GM18517 (cell line): ENCODE results near the gene UEVLD.
"Not testable (repeated sequence)": the region's sequence is repeated elsewhere in the genome, so short reads cannot be mapped to it uniquely, and the experiment has no call there.

ENCODE experiments used
- ATAC-seq: cut with Tn5 transposase; IDR thresholded peaks from one replicate; pipeline ENCODE4 v1.9.1; 2021; ENCODE audit warnings: mild to moderate bottlenecking, moderate library complexity; ENCODE audit not compliant: unreplicated experiment

The UEVLD gene

DNA sequence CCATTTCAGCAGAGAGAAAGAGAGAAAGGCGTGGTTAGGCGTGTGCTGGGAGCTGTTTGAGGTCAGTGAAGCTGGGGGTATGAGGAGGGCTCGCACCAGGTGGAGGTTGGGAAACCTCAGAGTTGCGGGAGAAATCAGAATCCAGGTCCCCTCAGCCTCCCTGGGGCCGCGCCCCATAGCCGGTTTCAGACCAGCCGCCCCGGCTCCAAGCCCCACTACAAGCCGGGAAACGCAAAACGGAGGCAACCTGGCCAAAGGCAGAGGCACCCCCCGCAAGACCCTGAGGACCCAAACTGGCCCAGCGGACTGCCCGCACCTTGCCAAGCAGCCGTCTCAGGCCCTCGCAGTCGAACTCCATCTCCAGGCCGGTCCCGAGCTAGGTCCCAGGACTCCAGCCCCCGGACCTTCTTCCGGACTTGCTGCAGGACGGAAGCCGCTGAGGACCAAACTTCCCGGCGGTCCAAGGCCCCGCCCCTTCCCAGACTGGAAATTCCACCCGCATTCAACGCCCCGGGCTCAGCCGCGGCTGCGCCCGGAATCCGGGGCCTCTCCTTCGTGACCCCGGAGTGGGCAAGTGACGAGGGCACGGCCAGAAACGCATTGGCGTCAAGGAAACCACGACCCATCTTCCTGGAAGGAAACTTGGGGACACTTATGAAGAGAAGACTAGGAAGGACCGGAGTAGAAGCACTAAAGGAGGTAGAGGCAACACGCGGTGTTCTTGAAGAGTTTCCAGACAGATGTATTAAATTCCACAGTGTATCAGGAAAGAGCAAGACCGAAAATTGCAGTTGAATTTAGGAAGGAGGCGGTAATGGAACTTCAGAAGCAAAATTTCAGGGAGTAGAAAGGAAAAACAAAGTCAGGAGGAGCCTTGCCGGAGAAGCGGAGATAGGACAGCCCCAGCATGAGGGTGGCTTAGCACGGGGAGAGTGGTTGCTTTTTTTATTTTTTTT lies at the start of gene UEVLD:
Gene UEVLD (minus strand): TSS at position 438 of the 956 bp plus-strand sequence. CDS start 80 bp downstream, at position 358.
- peak; percentile 53 for ATAC-seq

DNA sequence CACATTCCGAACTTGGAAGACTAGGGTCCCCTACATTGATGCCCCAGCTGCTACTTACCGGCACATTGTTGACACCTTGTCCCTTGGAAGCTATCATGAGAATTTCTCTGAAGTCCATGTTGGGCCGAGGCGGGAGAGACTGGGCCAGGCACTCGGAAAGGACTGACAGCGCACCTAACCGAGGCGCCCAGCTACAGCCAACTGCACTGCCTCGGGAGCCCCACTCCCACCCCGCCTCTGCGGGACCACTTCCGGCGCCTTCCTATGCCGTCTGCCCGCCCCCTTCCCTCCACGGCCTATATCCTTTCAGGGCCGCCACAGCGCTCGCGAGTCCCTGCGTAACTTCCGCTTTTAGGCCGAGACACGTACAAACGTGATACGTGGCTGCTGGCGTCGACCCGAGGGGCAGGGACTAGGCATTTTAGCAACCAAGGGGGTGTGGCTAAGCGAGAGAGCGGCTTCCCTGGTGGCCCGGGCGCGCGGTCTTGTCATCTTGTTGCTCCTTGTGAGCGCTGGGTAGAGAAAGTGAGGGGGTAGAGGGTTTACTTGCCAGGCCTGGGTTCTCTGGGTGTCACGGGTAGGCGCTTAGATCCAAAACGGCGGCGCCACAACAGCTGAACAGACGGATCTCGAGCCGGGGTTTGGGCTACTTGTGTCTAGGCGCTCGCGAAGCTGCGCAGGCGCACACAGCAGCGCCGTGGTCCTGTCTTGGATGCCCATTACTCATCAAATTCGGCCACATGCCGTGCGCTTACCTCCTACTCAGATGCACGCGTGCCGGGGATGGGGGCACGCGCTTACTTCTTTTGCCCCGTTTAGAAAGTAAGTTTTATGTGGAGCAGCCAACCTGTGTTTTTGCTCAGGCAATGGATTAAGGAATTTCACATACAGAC lies 45.9 kb upstream of the UEVLD start, which contains the start of gene SPTY2D1:
Gene SPTY2D1 (minus strand): TSS at position 203 of the 893 bp plus-strand sequence. CDS start 85 bp downstream, at position 118.
- peak; percentile 94 for ATAC-seq

DNA sequence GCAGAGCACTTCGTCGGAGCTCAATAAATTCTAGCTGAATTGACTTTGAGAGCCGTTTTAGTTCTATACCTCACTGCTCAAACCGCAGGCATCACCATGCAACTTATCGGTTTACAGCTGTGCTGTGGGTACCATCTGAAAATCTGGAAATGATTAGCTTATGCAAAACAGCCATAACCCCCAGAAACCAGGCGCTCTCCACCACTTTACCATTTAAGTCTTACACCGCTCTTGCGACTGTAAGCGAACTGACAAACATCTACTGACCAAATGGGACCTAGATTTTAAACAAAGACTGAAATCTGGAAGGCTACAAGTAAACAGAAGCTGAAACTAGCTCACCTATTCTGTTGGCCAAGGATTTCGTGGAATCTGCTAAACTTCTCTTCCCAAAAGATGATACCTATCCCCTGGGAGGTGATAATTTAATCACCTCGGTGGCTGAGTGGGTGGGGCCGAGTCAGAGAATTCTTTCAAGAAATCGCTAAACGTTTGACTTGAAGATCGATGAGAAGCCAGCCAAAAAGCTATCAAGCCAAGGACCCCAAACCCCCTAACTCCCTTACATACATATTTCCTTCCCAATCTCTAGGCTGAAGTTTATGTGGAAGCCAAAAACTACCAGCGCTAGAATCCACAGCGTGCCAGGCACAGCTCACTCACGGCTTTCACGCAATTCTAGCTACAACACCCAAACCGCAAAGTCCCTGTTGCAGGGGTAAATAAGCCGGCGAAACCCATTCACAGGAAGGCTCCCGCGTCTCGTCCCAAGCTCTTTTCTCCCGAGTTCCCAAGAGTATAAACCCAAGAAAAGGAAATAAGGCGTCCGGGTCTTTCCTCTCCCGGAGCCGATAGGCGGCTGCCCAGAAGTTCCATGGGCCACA lies 45.0 kb upstream of the UEVLD start:
- peak; percentile 70 for ATAC-seq

DNA sequence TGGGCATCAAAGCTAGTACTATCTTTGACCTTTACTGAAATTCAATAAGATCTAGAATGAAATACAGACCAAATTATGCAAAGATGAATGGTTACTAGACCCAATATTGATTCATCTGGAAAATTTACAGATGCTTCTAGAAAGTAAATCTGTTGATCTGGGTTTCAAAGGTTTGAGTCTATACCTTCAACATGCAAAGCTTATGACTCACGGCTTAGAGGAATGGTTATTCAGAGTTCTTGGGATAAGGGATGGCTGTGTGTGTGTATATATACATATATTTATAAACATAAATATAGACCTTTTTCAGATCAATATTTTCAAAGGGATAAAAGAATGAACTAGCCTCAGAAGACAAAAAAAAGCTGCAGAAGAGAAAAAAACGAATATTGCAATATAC lies 44.3 kb upstream of the UEVLD start:
- ATAC-seq = no peak

DNA sequence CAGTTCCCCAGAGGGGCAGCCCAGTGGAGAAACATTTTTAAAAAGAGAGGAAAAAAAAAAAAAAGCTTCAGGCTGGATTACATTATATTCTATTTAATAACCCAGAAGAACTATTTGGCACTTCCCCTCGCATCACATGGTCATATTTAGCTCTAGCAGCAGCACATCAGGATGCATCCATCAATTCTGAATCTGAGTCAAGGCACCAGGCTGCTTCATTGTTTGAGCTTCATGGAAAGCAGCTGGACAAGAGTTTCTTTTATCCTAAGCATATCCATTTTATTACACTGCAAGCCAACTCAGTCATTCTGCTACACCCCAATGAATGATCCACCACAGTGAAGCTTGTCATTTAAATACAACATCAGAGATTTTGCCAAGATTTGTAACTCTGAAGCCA lies 35.6 kb upstream of the UEVLD start:
- ATAC-seq = no peak

DNA sequence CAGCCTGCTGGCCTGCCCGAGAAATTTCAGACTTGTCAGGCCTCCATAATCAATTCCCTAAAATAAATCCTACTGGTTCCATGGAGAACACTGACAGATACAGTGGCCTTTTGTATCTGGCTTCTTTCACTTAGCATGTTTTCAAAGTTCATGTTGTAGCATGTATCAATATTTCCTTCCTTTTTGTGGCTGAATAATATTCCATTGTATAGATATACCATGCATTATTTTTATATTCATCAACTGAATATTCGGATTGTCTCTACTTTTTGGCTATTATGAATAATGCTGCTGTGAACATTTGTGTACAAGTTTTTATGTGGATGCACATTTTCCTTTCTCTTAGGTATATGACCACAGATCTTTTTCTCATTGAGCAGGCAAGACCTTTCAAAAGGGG lies 35.2 kb upstream of the UEVLD start:
- no peak for ATAC-seq

DNA sequence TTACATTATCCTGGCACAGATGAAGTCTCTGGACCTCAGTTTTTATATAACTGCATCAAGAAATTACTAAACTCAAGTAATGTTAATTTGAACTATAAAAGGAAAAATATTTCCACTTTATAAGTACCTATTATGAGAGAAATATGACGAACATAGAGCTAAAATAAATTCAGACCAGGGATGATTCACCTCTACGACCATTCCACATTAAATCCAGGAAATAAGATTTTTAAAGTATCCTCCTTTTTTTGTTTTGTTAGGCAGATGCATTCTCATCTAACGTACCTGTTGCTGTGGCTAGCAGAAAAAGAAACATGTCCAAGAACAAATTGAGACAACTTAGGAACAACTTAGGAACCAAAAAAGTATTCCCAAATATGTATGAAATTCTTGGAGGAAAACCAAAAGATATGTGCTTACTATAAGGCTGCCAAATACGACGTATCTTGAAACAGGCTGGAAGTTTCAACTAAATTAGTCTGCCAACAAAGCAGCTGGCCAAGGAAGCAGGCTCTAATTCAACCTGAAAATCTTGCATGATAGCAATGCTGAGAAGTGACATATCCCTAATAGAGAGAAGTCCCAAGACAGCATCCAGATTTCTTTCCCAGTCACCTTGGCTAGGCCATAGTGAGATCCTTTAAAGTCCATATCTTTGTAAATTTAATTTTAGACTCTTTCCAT lies 29.9 kb upstream of the UEVLD start:
- ATAC-seq = no peak

DNA sequence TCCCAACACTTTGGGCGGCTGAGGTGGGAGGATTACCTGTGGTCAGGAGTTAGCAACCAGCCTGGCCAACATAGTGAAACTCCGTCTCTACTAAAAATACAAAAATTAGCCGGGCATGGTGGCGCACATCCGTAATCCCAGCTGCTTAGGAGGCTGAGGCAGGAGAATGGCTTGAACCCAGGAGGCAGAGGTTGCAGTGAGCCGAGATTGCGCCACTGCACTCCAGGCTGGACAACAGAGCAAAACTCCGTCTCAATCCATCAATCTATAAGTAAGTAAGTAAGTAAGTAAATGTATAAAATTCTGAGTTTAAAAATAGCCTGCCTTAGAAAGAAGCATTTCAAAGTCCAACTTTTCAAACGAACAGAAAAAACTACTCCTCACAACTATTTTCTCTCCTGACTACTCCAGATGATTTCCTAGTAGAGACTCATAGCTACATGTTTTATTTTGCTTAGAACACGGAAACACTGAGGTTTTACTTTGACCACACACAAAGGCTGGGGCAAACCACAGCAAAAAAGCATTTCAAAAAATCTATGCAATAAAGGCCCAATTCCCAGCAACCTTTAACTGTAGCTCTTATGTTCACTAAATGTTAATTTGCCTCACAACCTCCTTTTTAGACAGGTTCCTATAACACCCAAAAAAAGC lies 29.3 kb upstream of the UEVLD start:
- no peak for ATAC-seq

DNA sequence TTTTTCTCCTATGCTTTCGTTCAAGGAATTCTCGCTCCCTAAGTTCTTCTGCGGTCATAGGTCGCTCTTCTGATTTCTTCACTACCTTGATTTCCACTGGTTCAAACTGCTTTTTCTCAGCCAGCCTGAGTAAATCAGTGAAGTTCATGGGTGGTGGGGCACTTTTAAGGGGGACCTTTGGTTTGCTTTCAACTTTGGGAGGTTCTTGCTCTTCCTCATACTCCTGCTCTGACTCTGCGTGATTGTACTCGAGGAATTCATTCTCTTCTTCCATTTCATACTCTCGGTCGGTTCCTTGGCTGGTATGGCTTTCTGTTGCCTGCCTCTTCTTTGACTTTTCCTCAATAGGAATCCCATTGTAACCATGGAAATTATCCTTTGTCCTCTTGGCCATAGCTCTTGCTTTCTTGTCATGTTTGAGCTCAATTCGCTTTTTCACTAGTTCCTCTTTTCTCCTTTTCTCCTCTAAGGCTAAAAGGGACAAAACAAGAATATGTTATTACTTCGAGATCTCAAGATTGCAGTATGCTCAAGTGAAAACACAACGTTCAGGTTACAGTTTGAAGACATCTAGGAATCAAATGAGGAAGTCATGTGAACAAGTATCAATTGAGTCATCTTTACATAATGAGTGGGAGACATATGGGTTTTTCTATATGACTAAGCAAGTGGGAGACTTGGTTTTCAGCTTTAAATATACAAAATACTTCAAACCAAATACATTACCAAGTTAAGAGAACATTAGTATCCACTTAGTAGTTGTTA lies 27.3 kb upstream of the UEVLD start:
- ATAC-seq = peak; percentile 96

DNA sequence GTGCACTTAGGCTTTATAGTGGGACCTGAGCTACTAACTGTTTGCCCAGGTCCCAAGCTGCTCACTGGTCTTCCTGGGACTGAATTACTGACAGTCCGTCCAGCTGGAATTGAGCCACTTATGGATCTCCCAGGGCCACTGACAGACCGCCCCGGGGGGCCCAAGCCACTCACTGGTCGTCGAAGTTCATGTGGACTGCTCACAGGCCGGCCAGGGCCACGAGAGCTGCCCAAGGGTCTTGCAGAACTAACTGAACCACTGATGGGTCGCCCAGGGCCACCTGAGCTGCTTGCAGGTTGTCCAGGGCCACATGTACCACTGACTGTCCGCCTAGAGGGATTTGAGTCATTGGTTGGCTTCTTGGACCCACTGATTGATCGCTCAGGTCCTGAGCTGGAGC lies 26.1 kb upstream of the UEVLD start:
- no peak for ATAC-seq

DNA sequence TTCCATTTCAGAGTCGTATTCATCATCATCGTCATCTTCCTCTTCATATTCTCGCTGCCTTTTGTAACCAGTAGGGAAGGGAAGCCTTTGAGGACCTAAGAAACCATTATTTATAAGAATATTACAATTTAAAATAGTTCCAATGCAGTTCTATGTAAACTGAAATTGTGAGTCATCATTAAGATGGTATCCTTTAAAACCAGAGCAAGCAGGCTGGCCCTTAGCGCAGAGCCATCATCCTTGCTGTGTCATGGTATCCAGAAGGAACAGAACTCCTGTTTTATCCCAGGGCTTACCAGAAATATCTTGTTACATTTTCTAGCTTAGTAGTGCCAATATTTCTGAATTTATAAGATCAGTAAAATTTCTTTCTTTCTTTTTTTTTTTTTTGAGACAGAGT lies 23.9 kb upstream of the UEVLD start:
- no peak for ATAC-seq

DNA sequence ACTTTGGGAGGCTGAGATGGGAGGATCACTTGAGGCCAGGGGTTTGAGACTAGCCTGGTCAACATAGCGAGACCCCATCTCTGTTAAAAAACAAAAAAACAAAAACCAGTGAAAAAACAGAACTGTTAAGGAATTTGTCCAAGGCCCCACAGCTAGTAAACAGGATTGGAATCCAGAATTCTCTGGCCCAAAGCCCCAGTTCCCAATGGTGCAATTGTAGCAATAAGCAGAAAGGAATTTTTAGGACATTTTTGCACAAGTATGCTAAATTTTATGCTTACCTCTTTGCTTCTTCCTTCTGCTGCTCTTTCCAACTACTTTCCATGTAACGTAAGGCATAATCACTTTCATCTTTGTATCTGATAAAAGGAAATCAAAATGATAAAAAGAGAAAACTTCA lies 22.7 kb upstream of the UEVLD start:
- ATAC-seq = no peak

DNA sequence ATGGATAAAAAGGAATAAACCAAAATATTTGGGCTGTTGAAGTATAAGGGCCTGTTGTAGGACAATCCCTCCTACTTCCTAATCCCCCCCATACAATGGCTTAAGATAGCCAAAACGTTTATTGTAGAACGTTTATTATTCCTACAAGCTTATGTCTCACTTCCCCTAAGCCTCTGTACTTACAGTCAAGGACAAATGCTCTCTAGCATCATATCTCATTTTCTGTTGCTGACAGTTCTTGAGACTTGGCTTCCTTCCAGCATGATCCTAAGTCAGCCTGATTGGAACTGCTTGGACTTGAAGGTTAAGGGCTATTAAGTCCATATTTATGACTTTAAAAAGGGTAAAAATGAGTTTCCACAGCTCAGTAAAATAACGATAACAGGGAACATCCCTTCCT lies 19.8 kb upstream of the UEVLD start:
- no peak for ATAC-seq

DNA sequence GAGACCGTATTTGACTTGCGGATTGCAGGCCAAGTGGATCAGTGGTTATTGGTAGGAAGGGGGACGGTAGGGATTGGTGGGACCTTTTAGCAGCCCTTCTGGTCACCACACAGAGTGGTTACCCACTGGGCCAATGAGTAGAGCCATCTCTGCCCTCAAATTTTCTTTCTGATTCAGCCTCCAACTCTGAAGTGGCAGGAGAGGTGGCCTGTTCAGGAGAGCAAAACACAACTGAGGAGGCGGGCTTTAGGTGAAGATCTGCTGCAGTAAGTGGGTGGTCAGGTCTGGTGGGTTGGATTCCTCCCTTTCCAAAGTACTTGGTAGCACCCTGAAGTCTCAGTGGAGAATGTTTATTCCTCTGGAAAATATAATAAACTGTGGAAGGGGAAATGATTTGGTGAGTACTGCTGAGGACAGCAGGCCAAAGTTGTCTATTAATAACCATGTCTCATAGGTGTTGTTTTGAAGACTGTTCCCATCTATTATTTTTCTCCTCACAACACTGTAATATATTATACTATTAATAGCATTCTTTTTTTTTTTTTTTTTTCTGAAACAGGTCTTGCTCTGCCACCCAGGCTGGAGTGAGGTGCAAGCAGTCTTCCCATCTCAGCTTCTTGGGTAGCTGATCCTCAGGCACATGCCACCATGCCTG lies 12.5 kb upstream of the UEVLD start:
- ATAC-seq = no peak

DNA sequence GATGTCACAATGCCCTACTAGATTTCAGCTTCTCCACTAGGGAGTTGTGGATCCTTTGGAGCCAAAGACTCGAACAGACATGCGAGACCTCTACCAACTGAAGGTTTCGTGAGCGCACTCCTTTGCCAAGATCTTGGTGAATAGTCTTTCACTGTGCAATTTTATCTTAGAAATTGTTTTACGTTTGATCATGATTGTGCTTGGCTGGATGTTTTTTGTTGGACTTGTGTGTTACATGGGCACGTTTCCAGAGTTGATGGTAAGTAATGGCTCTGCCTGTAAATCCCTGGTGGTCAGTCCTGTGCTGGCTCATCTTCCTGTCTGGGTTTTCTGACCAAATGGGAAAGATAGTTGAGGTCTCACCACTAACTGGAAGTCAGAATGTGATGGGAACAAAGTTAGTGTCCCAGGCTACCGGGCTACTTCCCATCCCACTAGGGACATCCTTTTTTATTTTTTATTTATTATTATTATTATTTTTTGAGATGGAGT lies 11.3 kb upstream of the UEVLD start, which contains the start of gene MISFA:
Gene MISFA (plus strand): TSS at position 51 of the 492 bp plus-strand sequence. CDS start 140 bp downstream, at position 191.
- no peak for ATAC-seq

DNA sequence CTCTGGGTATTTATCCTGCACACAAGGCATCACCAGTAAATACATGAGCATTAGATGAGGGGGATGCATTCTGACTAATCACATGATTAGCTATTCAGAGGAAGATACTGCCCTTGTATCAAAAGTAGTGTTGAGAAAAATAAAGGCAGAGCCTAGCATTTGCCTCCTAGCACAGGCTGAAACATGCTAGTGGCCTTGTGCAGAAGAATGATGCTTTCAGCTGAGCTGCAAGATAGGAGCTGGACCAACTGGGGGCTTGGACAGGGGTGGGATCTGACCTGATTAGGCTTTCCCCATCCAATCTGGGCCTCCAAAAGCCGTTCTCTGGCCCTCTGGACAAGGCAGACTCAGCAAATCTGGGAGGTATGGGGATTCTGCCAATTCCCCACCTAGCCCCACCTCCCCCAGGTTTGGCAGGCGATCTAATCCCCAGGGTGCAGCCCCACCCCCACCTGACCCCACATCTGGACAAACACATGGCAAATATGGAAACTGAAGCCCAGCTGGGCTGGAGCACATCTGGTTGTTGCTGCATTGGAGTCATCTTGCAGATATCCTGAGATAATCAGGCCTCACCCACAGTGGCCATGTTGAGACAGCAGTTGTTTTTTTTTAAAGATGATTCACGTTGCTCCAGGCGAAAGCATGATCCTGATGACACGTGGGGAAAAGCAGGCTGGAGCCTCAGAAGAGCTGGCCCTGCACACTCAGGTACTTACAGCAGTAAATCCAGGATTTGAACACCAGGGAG lies 6.6 kb upstream of the UEVLD start:
- ATAC-seq = no peak

DNA sequence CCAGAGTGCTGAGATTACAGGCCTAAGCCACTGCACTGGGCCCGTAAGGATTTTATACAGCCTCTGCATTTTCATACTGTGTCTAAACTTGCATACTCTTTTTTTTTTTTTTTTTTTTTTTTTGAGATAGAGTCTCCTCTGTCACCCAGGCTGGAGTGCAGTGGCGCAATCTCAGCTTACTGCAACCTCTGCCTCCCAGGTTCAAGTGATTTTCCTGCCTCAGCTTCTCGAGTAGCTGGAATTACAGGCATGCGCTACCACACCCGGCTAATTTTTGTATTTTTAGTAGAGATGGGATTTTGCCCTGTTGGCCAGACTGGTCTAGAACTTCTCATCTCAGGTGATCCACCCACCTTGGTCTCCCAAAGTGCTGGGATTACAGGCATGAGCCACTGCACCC lies 5.6 kb upstream of the UEVLD start:
- not testable (repeated sequence) for ATAC-seq
